OCI-LY7 (cell line): ENCODE measurements around the gene PGF.

ENCODE experiments used
- CTCF ChIP-seq: fragments of 200-600 bp; sonication (generic); conservative IDR thresholded peaks from 2 replicates; pipeline ENCODE4 v1.5.1; 2014; ENCODE audit warnings: mild to moderate bottlenecking, antibody characterized with exemption, low read length, moderate library complexity, mixed read lengths
- EZH2phosphoT487 ChIP-seq: fragments of 200-600 bp; sonication (generic); IDR thresholded peaks from 2 replicates; pipeline ENCODE4 v1.6.1; 2018; ENCODE audit warnings: low read depth, borderline replicate concordance, mild to moderate bottlenecking, mixed run types, antibody characterized with exemption, low read length, moderate library complexity, mixed read lengths

- no peak for TF ChIP-seq CTCF
- TF ChIP-seq EZH2phosphoT487, result no peak
Observed at GRCh38 chr14:74985028-74985310, 29.6 kb upstream of the PGF start.
